Limb (tissue), 2 donors: ENCODE data around the gene PUM1.
"Not testable (repeated sequence)": the region's sequence is repeated elsewhere in the genome, so short reads cannot be mapped to it uniquely, and the experiment has no call there.

Source experiments
- DNase-seq, 2 donors: peaks; one replicate each; pipeline ENCODE4 v3.0.0-alpha.2; 2016; ENCODE audit errors: extremely low spot score in 2 of 2

PUM1 gene

DNA sequence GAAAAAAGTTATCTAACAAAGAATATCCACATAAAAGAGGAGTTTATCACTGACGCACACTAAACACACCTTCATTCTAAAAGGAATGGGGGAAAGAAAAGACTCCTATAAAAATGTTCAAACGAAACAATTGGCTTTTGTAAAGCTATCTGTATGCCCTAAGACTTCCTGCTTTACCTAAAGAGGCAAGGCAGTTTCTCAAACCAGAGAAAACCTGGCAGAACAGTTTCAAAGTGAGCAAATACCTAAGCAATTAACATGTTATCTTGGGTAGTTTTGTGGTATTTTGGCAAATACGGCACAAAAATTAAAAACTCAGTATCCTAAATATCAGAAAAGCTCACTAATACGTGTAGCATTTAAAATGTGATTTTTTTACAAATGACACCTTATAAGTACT is 1.9 kb downstream of the PUM1 start:
- no peak for DNase-seq

DNA sequence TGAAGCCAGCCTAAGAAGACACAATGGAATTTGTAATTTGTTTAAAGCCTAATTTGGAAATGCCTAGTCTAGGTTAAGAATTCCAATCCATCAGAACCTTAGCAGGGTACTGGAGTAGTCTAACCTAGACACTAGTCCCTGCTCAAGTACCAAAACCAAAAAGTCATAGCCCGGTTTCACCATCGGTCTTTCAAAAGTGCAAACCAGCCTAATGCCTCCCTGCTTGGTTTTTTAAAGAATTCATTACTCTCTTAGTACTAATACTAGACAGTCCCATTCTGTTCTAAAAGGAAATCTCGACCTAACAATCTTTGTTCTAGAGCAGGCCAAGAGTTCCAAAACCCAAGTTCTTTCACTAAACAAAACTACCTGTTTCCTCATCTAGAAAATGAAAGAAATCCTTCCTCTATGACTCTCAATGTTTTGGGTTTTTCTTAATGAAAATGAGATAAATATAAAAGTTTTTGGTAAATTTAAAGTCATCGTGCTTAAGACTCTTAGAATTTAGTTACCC is 2.6 kb downstream of the PUM1 start:
- DNase-seq, result no peak

DNA sequence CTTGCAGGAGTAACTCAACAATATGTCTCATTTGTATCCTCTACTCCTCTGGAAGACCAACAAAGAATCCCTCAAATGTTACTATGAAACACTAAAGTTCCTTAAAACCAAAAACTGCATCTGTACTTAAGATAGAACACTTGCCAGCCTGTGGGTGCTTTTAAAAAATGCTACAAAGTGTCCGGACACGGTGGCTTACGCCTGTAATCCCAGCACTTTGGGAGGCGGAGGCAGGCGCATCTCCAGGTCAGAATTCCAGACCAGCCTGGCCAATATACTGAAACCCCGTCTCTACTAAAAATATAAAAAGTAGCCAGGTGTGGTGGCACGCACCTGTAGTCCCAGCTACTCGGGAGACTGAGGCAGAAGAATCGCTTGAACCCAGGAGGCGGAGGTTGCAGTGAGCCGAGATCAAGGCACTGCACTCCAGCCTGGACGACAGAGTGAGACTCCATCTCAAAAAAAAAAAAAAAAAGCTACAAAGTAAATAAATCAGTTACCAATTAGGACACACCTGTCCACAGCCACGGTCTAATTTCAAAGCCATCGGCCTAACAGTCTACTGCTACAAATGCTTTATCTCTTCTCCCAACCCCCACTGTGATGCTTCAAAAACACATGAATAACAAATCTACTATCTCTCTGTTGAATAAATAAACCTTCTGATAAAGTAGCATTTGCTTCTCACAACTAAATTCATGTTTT is 3.2 kb downstream of the PUM1 start:
- not testable (repeated sequence) for DNase-seq

GRCh38 chr1:31058012-31058411 is 7.5 kb downstream of the PUM1 start:
- DNase-seq, result no peak

- no peak for DNase-seq
Measured at GRCh38 chr1:31055953-31056352, 9.6 kb downstream of the PUM1 start.

DNA sequence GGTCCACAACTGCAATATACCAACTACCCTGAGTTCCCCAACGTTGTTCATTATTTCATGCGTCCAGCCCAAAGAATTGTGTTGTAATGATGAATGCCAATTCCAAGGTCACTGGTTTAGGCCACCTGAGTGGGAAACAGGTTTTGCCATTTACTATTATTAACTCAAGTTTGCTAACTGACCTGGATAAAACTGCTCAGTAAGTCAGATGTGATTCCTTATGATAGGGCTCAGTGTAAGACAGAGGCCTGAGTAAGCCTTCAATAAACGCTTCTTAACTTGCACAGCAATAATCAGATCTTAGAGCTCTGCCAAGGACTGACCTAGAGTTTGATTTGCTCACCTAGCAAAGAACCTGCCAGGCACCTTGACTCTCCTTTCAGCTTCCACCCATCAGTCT is 10.0 kb downstream of the PUM1 start:
- no peak for DNase-seq

GRCh38 chr1:31054958-31055481 is 10.5 kb downstream of the PUM1 start:
- no peak for DNase-seq

GRCh38 chr1:31054349-31054748 is 11.2 kb downstream of the PUM1 start:
- no peak for DNase-seq

GRCh38 chr1:31052613-31053012 is 12.9 kb downstream of the PUM1 start:
- DNase-seq, result not testable (repeated sequence)

GRCh38 chr1:31051611-31052010 is 13.9 kb downstream of the PUM1 start:
- no peak for DNase-seq

GRCh38 chr1:31047507-31047906 is 18.0 kb downstream of the PUM1 start:
- DNase-seq, result not testable (repeated sequence)

- no peak for DNase-seq
Measured at GRCh38 chr1:31043631-31044030, 21.9 kb downstream of the PUM1 start.

- no peak for DNase-seq
Measured at GRCh38 chr1:31042656-31043055, 22.9 kb downstream of the PUM1 start.

GRCh38 chr1:31041529-31041928 is 24.0 kb downstream of the PUM1 start:
- no peak for DNase-seq

GRCh38 chr1:31040038-31040437 is 25.5 kb downstream of the PUM1 start:
- DNase-seq, result no peak

DNA sequence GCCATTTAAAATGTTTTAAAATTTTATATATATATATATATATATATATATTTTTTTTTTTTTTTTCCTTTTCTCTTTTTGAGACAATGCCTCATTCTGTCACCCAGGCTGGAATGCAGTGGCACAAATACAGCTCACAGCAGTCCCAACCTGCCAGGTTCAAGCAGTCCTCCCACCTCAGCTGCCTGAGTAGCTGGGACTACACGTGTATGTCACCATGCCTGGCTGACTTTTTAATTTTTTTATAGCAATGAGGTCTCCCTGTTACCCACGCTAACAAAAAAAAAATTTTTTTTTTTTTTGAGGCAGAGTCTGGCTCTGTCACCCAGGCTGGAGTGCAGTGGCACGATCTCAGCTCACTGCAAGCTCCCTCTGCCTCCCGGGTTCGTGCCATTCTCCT is 26.6 kb downstream of the PUM1 start:
- DNase-seq, result not testable (repeated sequence)

DNA sequence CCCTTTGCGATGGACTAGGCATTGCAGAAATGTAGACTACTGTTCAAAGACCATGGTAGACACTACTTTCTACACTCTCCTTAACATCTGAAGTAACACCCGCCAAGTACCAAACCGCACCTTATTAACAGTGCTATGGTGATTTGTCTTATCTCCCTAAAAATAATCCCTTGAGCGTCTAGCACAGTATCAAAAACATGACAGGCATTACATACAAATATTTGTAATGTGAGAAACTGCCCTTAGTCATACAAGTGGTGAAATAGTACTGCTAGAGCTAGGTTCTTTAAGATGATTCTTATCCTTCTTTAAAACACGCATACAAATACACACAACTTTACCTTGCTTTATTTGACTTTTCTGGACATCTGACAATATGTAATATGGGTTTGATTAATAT is 27.2 kb downstream of the PUM1 start:
- no peak for DNase-seq

GRCh38 chr1:31036749-31037500 is 28.6 kb downstream of the PUM1 start:
- DNase-seq, result no peak

DNA sequence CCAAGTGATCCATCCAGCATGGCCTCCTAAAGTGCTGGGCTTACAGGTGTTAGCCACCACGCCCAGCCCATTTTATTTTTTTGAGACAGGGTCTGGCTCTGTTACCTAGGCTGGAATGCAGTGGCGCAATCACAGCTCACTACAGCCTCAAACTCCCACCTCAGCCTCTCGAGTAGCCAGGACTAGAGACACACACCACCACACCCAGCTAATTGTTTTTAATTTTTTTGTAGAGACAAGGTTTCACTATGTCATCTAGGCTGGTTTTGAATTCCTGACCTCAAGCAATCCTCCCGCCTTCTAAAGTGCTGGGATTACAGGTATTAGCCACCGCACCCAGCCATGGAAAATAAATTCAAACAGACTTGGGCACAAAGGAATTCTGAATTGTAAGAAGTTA is 31.9 kb downstream of the PUM1 start:
- no peak for DNase-seq

- no peak for DNase-seq
Measured at GRCh38 chr1:31032266-31032665, 33.3 kb downstream of the PUM1 start.

GRCh38 chr1:31031330-31032143 is 34.0 kb downstream of the PUM1 start:
- DNase-seq, result no peak

DNA sequence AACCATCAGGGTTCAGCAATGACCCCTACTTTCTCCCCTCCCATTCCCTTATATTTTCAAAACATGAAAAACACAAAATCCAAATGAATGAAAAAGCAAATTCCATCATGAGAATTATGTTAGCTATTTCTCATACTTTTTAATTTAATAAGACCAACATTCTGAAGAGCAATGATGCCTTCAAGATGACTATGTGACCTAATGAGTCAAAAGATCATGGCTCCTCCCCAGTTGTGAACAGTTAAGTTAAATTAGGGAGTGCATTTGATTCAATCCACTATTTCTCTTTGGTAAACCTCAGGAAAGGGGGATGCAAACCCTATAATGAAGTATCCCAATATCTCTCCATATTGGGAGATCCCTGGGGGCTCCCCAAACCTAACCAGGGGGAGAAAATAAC is 36.5 kb downstream of the PUM1 start:
- DNase-seq, result no peak
